ENCODE data around the gene RNF222.
"Not testable (repeated sequence)": the region's sequence is repeated elsewhere in the genome, so short reads cannot be mapped to it uniquely, and the experiment has no call there.

The RNF222 gene

GRCh38 chr17:8376271-8377067, 21.2 kb downstream of the RNF222 start, which contains the start of gene KRABD2:
Gene KRABD2, minus strand, starts transcription at chr17:8376704.
- ATAC-seq (ENCODE audit: insufficient read depth, low read depth) = peak; percentile 99
- peak within 1 kb of the TSS; percentile 53 to 87 for H3K4me3 ChIP-seq (ENCODE audit: low read depth in 1 of 2, low read length in 2 of 2)

GRCh38 chr17:8375738-8376259, 21.8 kb downstream of the RNF222 start:
- Histone ChIP-seq H3K79me2 (ENCODE audit: insufficient read depth, low read length) (peaks cover 35% of the 10 kb centered on the region), H3K4me3 (ENCODE audit: low read depth in 1 of 2, low read length in 2 of 2) (peak overlapping the region; percentile 53 to 87), H3K9me3 (ENCODE audit: insufficient read depth, low read length, severe bottlenecking) (no peaks in the 10 kb centered on the region), H2AFZ (ENCODE audit: low read depth, low read length) (peak overlapping the region; percentile 96), H4K20me1 (ENCODE audit: insufficient read depth, low read length) (peaks cover 17% of the 10 kb centered on the region; the same call in 1 of the 2 replicates), H3K9ac (ENCODE audit: low read depth, low read length) (peak overlapping the region; percentile 78), H3K27me3 (ENCODE audit: insufficient read depth, low read length, poor library complexity) (no peaks in the 10 kb centered on the region), H3K27ac (ENCODE audit: low read length) (peak overlapping the region; percentile 85), H3K4me1 (ENCODE audit: insufficient read depth, low read length) (peaks cover 52% of the 10 kb centered on the region), H3K36me3 (ENCODE audit: insufficient read depth, low read length) (peaks cover 47% of the 10 kb centered on the region), H3K4me2 (ENCODE audit: insufficient read depth, low read length) (peak overlapping the region; percentile 89)
- ATAC-seq (ENCODE audit: insufficient read depth, low read depth) (0 out of 3 replicates have a peak, but pooled peaks have one; percentile 1), DNase-seq (no peak)
- TF ChIP-seq CTCF (IDR thresholded peaks at IDR 0.05; ENCODE audit: borderline replicate concordance, extremely low read depth, low read length, poor library complexity, severe bottlenecking) (no peak), EZH2 (IDR thresholded peaks at IDR 0.05; ENCODE audit: borderline replicate concordance, low read depth, low read length, severe bottlenecking) (no peak)

More at GRCh38 chr17:8376271-8377067, 21.2 kb downstream of the RNF222 start, which contains the start of gene KRABD2:
- peak; percentile 95 for DNase-seq
- peak within 1 kb of the TSS; percentile 96 for H2AFZ ChIP-seq (ENCODE audit: low read depth, low read length)
- H3K9me3 ChIP-seq (ENCODE audit: insufficient read depth, low read length, severe bottlenecking) = no peaks in the 10 kb centered on the region
- H3K9ac ChIP-seq (ENCODE audit: low read depth, low read length) = peak within 1 kb of the TSS; percentile 78
- H3K4me2 ChIP-seq (ENCODE audit: insufficient read depth, low read length) = peak within 1 kb of the TSS; percentile 89
- TF ChIP-seq EZH2 (IDR thresholded peaks at IDR 0.05; ENCODE audit: borderline replicate concordance, low read depth, low read length, severe bottlenecking) = no peak
- TF ChIP-seq CTCF (IDR thresholded peaks at IDR 0.05; ENCODE audit: borderline replicate concordance, extremely low read depth, low read length, poor library complexity, severe bottlenecking) = peak; percentile 82
- H4K20me1 ChIP-seq (ENCODE audit: insufficient read depth, low read length) = peaks cover 24% of the 10 kb centered on the region
- no peaks in the 10 kb centered on the region for H3K27me3 ChIP-seq (ENCODE audit: insufficient read depth, low read length, poor library complexity)
- peak within 1 kb of the TSS; percentile 85 for H3K27ac ChIP-seq (ENCODE audit: low read length)
- peaks cover 42% of the 10 kb centered on the region for H3K79me2 ChIP-seq (ENCODE audit: insufficient read depth, low read length)
- peaks cover 50% of the 10 kb centered on the region for H3K36me3 ChIP-seq (ENCODE audit: insufficient read depth, low read length)
- H3K4me1 ChIP-seq (ENCODE audit: insufficient read depth, low read length) = peaks cover 59% of the 10 kb centered on the region

GRCh38 chr17:8373856-8374255, 23.8 kb downstream of the RNF222 start:
- ATAC-seq (ENCODE audit: insufficient read depth, low read depth); H2AFZ ChIP-seq (ENCODE audit: low read depth, low read length); H4K20me1 ChIP-seq (ENCODE audit: insufficient read depth, low read length); H3K9me3 ChIP-seq (ENCODE audit: insufficient read depth, low read length, severe bottlenecking); H3K4me3 ChIP-seq (ENCODE audit: low read depth in 1 of 2, low read length in 2 of 2); H3K9ac ChIP-seq (ENCODE audit: low read depth, low read length); H3K4me2 ChIP-seq (ENCODE audit: insufficient read depth, low read length); DNase-seq; H3K27ac ChIP-seq (ENCODE audit: low read length); H3K27me3 ChIP-seq (ENCODE audit: insufficient read depth, low read length, poor library complexity): not testable (repeated sequence)
- Histone ChIP-seq H3K36me3 (ENCODE audit: insufficient read depth, low read length) (peaks cover 41% of the 10 kb centered on the region), H3K4me1 (ENCODE audit: insufficient read depth, low read length) (peaks cover 32% of the 10 kb centered on the region), H3K79me2 (ENCODE audit: insufficient read depth, low read length) (peaks cover 16% of the 10 kb centered on the region)

- H3K27me3 ChIP-seq (ENCODE audit: insufficient read depth, low read length, poor library complexity) = no peaks in the 10 kb centered on the region
- ATAC-seq (ENCODE audit: insufficient read depth, low read depth) = no peak
- H3K79me2 ChIP-seq (ENCODE audit: insufficient read depth, low read length) = peaks cover 11% of the 10 kb centered on the region
- no peaks in the 10 kb centered on the region for H3K9me3 ChIP-seq (ENCODE audit: insufficient read depth, low read length, severe bottlenecking)
- H3K36me3 ChIP-seq (ENCODE audit: insufficient read depth, low read length) = peaks cover 30% of the 10 kb centered on the region
- H3K9ac ChIP-seq (ENCODE audit: low read depth, low read length) = no peak overlapping the region
- DNase-seq = no peak
- no peak for TF ChIP-seq EZH2 (IDR thresholded peaks at IDR 0.05; ENCODE audit: borderline replicate concordance, low read depth, low read length, severe bottlenecking)
- TF ChIP-seq CTCF (IDR thresholded peaks at IDR 0.05; ENCODE audit: borderline replicate concordance, extremely low read depth, low read length, poor library complexity, severe bottlenecking) = no peak
- H2AFZ ChIP-seq (ENCODE audit: low read depth, low read length) = no peak overlapping the region
- H3K27ac ChIP-seq (ENCODE audit: low read length) = no peak overlapping the region
- H4K20me1 ChIP-seq (ENCODE audit: insufficient read depth, low read length) = peaks cover 3% of the 10 kb centered on the region; the same call in 1 of the 2 replicates
- no peak overlapping the region for H3K4me2 ChIP-seq (ENCODE audit: insufficient read depth, low read length)
- peaks cover 19% of the 10 kb centered on the region for H3K4me1 ChIP-seq (ENCODE audit: insufficient read depth, low read length)
- no peak overlapping the region for H3K4me3 ChIP-seq (ENCODE audit: low read depth in 1 of 2, low read length in 2 of 2)
These were observed 25.2 kb downstream of the RNF222 start for GRCh38 chr17:8372422-8372821.
